PFSK-1 (cell line): ENCODE data around the gene XCL2.

ENCODE experiments used
- FOXP2 ChIP-seq: optimal IDR thresholded peaks from 2 replicates; pipeline ENCODE3; 2011; ENCODE audit warnings: borderline replicate concordance, control low read depth, inconsistent platforms; ENCODE audit not compliant: insufficient read depth; ENCODE audit errors: extremely low read length, extremely low read depth
- POLR2AphosphoS5 ChIP-seq: IDR thresholded peaks from 2 replicates; pipeline ENCODE4 v1.6.1; 2012; ENCODE audit warnings: low read depth, mild to moderate bottlenecking, control low read depth, low read length, moderate library complexity
- SIN3A ChIP-seq: IDR thresholded peaks from 2 replicates; pipeline ENCODE4 v1.6.1; 2012; ENCODE audit warnings: mild to moderate bottlenecking, low read length, moderate library complexity, borderline replicate concordance; ENCODE audit not compliant: insufficient read depth
- TAF1 ChIP-seq: IDR thresholded peaks from 2 replicates; pipeline ENCODE4 v1.6.1; 2012; ENCODE audit warnings: low read length, control low read depth, borderline replicate concordance; ENCODE audit not compliant: insufficient read depth
- TF ChIP-seq, protein P1 (sequence below), 2 experiments: IDR thresholded peaks; 2 replicates each; pipeline versions ENCODE4 v1.6.1 to v1.8.0; 2011 to 2012; ENCODE audit warnings: low read depth in 2 of 2, low read length in 2 of 2, control low read depth in 1 of 2, inconsistent platforms in 1 of 2, mild to moderate bottlenecking in 1 of 2, moderate library complexity in 1 of 2; ENCODE audit not compliant: insufficient read depth in 1 of 2

The XCL2 gene

GRCh38 chr1:168521401-168522000 is 22.3 kb downstream of the XCL2 start:
- no peak for TF ChIP-seq POLR2AphosphoS5
- TF ChIP-seq, protein P1, sequence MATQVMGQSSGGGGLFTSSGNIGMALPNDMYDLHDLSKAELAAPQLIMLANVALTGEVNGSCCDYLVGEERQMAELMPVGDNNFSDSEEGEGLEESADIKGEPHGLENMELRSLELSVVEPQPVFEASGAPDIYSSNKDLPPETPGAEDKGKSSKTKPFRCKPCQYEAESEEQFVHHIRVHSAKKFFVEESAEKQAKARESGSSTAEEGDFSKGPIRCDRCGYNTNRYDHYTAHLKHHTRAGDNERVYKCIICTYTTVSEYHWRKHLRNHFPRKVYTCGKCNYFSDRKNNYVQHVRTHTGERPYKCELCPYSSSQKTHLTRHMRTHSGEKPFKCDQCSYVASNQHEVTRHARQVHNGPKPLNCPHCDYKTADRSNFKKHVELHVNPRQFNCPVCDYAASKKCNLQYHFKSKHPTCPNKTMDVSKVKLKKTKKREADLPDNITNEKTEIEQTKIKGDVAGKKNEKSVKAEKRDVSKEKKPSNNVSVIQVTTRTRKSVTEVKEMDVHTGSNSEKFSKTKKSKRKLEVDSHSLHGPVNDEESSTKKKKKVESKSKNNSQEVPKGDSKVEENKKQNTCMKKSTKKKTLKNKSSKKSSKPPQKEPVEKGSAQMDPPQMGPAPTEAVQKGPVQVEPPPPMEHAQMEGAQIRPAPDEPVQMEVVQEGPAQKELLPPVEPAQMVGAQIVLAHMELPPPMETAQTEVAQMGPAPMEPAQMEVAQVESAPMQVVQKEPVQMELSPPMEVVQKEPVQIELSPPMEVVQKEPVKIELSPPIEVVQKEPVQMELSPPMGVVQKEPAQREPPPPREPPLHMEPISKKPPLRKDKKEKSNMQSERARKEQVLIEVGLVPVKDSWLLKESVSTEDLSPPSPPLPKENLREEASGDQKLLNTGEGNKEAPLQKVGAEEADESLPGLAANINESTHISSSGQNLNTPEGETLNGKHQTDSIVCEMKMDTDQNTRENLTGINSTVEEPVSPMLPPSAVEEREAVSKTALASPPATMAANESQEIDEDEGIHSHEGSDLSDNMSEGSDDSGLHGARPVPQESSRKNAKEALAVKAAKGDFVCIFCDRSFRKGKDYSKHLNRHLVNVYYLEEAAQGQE (IDR thresholded peaks at IDR 0.05; ENCODE audit: insufficient read depth in 1 of 2, low read depth in 2 of 2, low read length in 2 of 2): no peak
- no peak for TF ChIP-seq SIN3A
- no peak for TF ChIP-seq FOXP2
- TF ChIP-seq TAF1: no peak

DNA sequence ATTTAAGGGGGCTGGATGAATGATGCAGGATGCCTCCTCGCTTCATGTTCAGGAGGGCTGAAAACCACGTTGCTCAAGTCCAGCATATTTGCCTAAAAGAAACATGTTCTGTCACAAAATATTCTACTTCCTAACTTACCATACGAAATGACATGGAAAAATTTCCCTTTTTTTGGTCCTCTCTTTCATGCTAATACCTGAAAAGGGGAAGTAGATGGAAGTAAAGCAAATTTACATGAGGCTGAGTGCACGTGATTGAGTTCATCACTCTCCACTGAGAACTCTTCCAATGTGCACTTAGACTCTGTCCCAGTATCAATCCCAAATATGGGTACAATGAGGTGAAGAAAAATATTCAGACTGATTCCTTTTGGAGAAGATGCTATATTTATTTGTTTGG is 23.0 kb downstream of the XCL2 start:
- TF ChIP-seq FOXP2 (no peak), SIN3A (no peak), POLR2AphosphoS5 (no peak), TAF1 (no peak)
- TF ChIP-seq, protein P1 (IDR thresholded peaks at IDR 0.05; ENCODE audit: insufficient read depth in 1 of 2, low read depth in 2 of 2, low read length in 2 of 2): no peak

DNA sequence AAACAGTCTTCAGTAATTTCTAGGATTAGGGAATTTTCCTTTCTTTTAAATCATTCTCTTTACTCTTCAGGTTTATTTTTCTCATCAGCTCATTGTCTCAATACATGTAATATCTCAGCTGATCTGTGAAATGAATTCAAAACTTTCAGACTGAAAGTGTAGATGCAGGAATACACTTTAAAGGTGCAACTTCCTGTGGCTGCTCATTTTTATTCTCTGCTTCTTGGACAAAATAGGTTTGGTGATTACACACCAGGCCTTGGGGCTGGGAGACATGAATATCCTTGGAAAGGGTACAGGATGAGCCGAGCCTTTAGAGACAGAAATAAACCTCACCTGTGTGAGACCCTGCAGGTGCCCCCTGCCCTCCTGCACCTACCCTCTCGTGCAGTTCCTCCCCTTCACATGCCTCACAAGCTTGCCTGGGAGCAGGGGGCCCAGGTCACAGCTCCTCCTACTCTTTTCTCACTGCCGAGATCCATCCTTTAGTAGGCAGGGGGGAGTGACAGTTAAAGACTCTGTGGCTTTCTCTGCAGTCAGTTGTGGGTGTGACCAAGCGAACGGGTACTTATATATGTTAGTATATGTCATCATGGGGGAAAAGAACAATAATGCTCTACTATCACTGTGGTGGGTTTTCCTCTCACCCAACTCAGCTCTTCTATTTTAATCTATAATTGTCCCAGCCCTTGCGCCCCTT is 23.6 kb downstream of the XCL2 start:
- TF ChIP-seq POLR2AphosphoS5 (no peak), SIN3A (no peak), FOXP2 (no peak)

- TF ChIP-seq SIN3A (no peak), POLR2AphosphoS5 (no peak), FOXP2 (no peak), TAF1 (no peak)
- TF ChIP-seq, protein P1 (IDR thresholded peaks at IDR 0.05; ENCODE audit: insufficient read depth in 1 of 2, low read depth in 2 of 2, low read length in 2 of 2): no peak
These were observed 25.0 kb downstream of the XCL2 start for GRCh38 chr1:168518813-168519212.

- TF ChIP-seq, protein P1 (IDR thresholded peaks at IDR 0.05; ENCODE audit: insufficient read depth in 1 of 2, low read depth in 2 of 2, low read length in 2 of 2): no peak
- TF ChIP-seq POLR2AphosphoS5 (no peak), SIN3A (no peak), TAF1 (no peak), FOXP2 (no peak)
These were observed 25.6 kb downstream of the XCL2 start for GRCh38 chr1:168518201-168518689.
